Activated naive CD4-positive, alpha-beta T cell (primary cell): Measurements from ENCODE around the gene SYTL3.

Source experiments
- DNase-seq, 4 experiments: peaks; one replicate each; lab custom pipeline; 2025; lab: John Stamatoyannopoulos, UW

The SYTL3 gene

DNA sequence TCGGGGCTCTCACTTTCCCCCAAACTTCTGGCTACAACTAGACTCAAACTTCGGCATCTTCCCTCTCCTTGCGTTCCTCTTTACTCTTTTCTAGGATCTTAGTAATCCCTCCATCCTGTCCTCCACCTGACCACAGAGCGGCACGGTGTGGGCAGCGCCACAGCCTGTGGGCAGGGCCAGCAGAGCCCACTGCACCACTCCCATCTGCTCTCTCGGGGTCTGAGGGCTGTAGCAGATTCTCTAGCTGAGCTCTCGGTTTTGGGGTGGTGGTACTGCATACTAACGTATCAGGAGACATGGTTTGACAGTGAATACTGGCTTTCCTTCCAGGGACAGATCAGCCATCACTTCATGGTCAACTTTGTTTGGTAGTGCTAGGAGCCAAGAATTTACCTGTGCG is 111.9 kb downstream of the SYTL3 start:
- DNase-seq: no peak

- no peak for DNase-seq
These were observed 113.1 kb downstream of the SYTL3 start for GRCh38 chr6:158762787-158763433.

- DNase-seq: no peak
These were observed 113.8 kb downstream of the SYTL3 start for GRCh38 chr6:158763434-158764182.

- DNase-seq: no peak
These were observed 114.5 kb downstream of the SYTL3 start for GRCh38 chr6:158764183-158764849.

DNA sequence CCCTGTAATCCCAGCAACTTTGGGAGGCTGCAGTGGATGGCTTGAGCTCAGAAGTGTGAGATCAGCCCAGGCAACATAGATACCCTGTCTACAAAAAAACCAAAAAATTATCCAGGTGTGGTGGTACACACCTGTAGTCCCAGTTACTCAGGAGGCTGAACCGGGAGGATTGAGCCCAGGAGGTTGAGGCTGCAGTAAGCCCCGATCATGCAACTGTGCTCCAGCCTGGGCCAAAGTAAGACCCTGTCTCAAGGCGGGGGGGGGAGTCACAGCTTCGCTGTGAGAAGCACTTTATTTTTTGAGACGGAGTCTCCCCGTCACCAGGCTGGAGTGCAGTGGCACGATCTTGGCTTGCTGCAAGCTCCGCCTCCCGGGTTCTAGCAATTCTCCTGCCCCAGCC is 115.1 kb downstream of the SYTL3 start:
- DNase-seq: no peak

DNA sequence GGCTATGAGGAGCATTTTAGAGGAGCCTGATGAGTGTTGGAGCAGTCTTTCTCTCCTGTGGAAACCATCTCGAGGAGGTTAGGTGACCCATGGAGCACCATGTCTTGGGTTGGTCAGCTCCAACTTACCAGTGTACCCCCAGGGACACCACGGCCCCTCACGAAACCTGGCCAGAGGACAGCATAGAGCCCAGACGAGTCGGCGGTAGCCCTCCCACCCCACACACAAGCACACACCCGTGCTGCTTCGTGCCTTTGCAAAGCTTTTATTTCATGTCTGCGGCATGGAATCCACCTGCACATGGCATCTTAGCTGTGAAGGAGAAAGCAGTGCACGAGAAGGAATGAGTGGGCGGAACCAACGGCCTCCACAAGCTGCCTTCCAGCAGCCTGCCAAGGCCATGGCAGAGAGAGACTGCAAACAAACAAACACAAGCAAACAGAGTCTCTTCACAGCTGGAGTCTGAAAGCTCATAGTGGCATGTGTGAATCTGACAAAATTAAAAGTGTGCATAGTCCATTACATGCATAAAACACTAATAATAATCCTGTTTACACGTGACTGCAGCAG is 115.7 kb downstream of the SYTL3 start:
- DNase-seq: no peak

GRCh38 chr6:158766621-158767455 is 117.0 kb downstream of the SYTL3 start:
- DNase-seq: no peak

- DNase-seq: no peak
These were observed 117.9 kb downstream of the SYTL3 start for GRCh38 chr6:158767709-158768108.

DNA sequence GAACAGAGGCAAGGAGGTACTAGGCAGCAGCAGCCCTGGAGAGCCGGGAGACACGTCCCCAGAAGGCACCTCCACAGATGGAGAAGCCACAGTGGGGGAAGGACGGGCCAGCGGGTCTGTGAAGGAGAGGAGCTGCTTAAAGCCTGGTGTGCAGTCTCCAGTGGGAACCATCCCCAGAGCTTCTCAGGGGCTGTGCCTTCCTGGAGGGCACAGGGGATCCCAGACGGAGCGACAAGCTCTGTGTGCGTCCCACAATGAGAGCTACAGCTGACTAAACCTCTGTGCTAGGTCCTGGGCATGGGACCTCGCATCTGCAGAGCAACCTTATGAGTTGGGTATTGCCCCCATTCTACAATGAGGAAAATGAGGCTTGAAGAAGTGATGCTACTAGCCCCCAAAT is 118.6 kb downstream of the SYTL3 start:
- DNase-seq: no peak

- no peak for DNase-seq
These were observed 119.4 kb downstream of the SYTL3 start for GRCh38 chr6:158769234-158769770.

DNA sequence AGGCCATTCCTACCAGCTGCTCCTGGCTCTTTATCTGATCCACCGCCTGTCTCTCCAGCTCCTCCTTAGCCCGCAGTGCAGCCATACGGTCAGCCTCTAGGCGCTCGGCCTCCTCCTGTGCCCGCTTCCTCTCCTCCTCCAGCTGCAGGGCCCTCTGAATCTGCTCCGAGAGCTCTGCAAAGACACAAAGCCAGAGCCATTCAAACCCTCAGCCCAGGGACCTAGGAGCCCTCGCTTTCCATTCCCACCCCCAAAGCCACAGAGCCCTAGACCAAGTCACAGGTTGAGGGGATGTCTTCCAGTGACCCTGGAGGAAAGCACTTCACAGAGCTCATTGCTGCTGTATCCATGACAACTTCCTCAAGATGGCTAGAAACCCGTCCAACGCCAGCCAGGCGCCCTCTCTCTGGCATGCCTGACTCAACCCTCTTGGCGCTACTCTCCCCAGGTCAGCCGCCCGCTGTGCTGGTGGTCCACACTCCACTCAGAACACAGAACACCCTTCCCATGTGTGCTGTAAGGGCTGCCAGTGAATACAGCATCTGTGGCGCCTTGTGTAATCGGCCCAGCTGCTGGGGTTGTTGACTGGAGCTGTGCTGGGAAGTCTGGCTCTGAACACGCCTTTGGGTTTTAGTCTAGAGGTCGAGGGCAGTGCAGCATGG is 120.0 kb downstream of the SYTL3 start:
- no peak for DNase-seq

DNA sequence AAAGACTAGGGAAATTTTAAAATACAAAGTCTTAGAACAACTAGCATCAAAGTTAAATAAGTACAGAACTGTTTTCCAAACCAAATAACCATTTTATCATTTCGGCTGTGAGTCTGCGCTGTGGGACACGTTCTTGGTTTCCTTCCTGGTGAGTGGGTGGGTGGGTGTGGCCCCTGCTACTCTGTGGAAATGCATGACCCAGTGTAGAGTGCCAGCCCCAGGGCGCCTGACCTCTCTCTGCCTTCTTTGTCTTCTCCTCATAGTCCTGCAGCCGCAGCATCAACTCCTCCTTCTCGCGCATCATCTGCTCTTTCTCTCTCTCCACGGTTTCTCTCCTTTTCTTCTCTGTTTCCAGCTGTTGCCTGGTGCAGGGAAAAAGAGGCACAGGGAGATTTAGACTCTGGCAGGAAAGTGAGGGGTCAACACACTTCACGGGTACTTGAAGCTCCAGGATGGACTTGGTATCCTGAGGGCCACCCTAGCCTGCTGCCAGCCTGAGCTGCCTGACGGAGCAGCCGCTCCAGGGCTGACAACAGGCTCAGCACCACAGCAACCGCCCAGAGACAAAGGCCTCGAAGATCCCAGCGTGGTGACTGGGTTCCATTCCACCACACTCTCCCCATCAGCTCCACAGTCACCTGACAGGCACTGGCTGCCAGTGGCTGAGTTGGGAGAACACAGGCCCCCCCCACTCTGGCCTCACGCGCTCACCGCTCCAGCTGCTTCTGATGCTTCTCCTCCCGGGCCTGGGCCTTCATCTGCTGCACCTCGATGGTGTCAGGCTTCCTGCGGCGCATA is 120.9 kb downstream of the SYTL3 start:
- no peak for DNase-seq

GRCh38 chr6:158771399-158772152 is 121.7 kb downstream of the SYTL3 start:
- no peak for DNase-seq

DNA sequence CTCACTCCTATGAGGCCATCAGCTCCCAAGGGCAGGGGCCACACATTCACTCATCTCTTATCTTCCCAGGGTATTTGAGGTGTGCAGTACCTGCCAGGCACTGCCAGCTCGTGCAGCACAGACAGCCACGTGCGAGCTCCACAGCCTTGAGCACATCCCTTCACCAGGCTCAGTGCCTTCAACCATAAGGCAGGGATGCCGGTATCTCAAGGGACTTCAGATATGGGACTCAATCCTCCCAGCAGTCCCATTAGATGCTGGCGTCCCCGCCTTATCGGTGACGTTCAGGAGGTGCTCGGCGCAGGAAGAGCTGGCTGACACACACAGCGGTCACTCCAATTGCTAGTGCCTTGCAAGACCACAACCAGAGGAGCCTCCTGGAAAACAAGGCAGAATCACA is 122.3 kb downstream of the SYTL3 start:
- DNase-seq: no peak

DNA sequence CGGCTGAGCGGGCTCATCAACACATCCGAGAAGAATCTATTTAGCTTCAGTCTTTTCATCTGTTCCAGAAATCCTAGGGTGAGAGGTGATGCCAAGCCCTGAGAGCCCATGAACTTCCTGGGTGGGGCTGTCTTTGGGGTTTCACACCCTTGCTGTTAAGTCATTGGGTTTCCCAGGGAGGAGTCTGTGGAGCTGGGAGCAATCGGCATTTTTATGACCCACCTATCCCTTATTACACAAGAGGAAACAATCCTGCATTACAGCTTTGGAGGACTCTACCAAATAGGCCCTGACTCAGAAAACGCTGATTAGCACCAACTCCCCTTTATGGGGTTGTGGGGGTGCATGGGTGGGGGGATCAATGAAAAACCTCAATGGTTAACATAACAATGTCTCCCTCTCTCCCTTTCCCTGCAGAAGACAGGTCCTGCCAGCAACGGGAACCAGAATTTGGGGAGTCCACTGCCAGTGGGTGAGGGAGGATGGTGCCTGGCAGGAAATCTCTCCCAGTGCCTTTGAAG is 123.1 kb downstream of the SYTL3 start:
- no peak for DNase-seq

DNA sequence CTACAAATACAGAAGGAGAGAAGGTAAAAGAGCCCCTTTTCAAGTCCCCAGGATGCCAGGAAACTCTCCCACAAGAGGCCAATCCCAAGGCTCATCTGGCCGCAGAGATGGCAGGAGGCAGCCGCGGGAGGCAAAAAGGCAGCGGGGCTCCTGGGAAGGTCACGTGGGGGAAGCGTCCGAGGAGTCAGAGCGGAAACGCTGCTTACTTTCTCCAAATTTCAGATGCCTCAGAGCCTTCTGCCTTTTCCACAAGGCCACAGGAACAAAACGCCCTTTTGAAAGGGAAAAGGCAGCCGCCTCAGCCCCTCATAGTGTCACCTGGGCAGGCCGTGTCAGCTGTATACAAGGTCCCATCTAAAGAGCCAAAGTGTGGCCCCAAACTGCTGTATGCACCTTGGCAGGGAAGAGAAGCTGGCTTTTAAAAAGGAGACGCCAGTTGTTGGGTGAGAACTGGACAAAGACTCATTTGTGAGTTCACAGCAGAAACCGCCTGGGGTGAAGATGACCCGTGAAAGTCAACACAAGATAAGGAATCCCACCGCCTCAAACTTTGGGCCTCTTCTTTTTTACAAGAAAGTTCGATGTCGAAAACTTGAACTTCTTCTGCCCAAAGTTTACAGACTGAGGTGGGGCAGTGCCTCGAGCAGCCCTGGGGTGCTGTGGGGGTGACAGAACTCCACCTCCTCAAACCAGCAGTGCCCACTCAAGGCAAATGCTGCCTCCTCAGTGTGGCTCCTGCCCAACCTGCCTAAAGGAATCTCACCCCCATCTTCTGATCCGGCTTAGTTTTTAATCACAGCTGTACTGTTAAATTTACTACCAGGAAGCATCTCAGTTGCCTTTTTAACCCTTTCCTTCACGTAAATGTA is 124.0 kb downstream of the SYTL3 start:
- no peak for DNase-seq

DNA sequence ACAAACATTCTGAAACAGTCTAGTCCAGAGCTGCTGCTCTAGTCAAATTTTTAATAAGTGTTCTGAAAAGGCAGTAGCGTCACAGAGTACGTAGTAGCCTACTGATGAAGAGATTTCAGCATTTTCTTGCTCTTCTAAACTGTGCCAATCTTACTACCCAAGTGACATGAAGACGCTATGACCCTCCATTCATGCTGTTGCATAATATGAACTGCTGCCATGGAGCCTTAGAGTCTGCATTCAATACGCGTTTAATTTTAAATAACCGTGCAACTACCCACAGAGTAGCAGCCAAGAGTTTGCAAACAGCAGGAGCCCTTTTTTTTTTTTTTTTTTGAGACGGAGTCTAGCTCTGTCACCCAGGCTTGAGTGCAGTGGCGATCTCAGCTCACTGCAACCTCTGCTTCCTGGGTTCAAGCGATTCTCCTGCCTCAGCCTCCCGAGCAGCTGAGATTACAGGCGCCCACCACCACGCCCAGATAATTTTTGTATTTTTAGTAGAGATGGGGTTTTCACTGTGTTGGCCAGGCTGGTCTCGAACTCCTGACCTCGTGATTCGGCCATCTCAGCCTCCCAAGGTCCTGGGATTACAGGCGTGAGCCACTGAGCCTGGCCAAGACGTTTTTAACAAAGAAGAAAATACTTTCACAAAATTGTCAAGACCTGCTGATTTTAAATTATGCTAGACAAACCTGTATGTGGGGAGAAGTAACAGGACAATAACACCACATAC is 125.0 kb downstream of the SYTL3 start:
- DNase-seq: no peak

- DNase-seq: no peak
These were observed 126.0 kb downstream of the SYTL3 start for GRCh38 chr6:158775832-158776231.
